HepG2 (cell line): ENCODE data around the gene FAT4. TPM values are rescaled to one million over a fixed set of nuclear protein-coding genes. Genes with fewer than 3 reads are reported as not detected.

ENCODE experiments used
- ATAC-seq: fragments of 200-7000 bp; cut with Tn5 transposase; 3 replicates; pipeline ENCODE4 v1.9.1; 2020; ENCODE audit warnings: mild to moderate bottlenecking, moderate library complexity
- BruUV-seq: library from RNA; stranded (reverse); fragments of 400-500 nt; replicated peaks from 2 replicates; lab custom pipeline; 2021; lab: Mats Ljungman, UMichigan
- CTCF ChIA-PET: fragments of 300-600 bp; formaldehyde crosslinking; extraction: SDS; loops from one replicate; lab custom pipeline; 2021; ENCODE audit warnings: low total read pairs, inconsistent platforms, low intra/inter-chr PET ratio; lab: Yijun Ruan, JAX
- POLR2A ChIA-PET: fragments of 350-600 bp; sonication (Branson Sonifier 250); formaldehyde crosslinking; loops from one replicate; lab custom pipeline; 2020; ENCODE audit warnings: antibody characterized with exemption, inconsistent platforms; lab: Yijun Ruan, JAX
- DNase-seq: peaks from one replicate; pipeline ENCODE4 v3.0.0-alpha.2; 2015; ENCODE audit warnings: low spot score
- FAIRE-seq: peaks from 3 replicates; lab custom pipeline; 2011; peaks lifted over from hg19 to GRCh38; lab: Jason Lieb, UNC
- H2AFZ ChIP-seq: one replicate; pipeline ENCODE4 v1.6.1; 2011; ENCODE audit warnings: low read length, inconsistent platforms
- H3K27ac ChIP-seq: fragments of 300-600 bp; 3 replicates; pipeline ENCODE4 v1.8.0; 2011; ENCODE audit warnings: mixed run types, mild to moderate bottlenecking, mixed read lengths, low read length, inconsistent platforms; ENCODE audit not compliant: insufficient read depth; ENCODE audit errors: extremely low read length
- H3K27me3 ChIP-seq, 2 experiments: fragments of 200-600 bp in 1 of 2; 2 replicates in 1 of 2; 3 replicates in 1 of 2; pipeline versions ENCODE4 v1.6.0 to v1.8.0; 2011; ENCODE audit warnings: low read length in 2 of 2, mild to moderate bottlenecking in 2 of 2, moderate library complexity in 2 of 2, inconsistent platforms in 1 of 2; ENCODE audit not compliant: insufficient read depth in 2 of 2, control insufficient read depth in 1 of 2
- H3K36me3 ChIP-seq, 2 experiments: fragments of 200-600 bp in 1 of 2; replicated peaks in 1 of 2; 2 replicates in 1 of 2; 3 replicates in 1 of 2; pipeline versions ENCODE4 v1.5.1 to v1.8.0; 2011; ENCODE audit warnings: low read length in 2 of 2, inconsistent platforms in 1 of 2; ENCODE audit not compliant: insufficient read depth in 2 of 2, control insufficient read depth in 1 of 2
- H3K4me1 ChIP-seq: 2 replicates; pipeline ENCODE4 v1.5.1; 2012; ENCODE audit warnings: low read length, inconsistent platforms; ENCODE audit not compliant: insufficient read depth
- H3K4me2 ChIP-seq: 2 replicates; pipeline ENCODE4 v1.6.0; 2011; ENCODE audit warnings: low read depth, low read length, inconsistent platforms
- H3K4me3 ChIP-seq, 3 experiments: fragments of 200-600 bp in 1 of 3; sonication (generic), shearing (Covaris generic) in 1 of 3; replicated peaks in 1 of 3; 2 replicates each; pipeline ENCODE4 v1.5.1; 2011 to 2016; ENCODE audit warnings: low read length in 3 of 3, inconsistent platforms in 2 of 3, low read depth in 2 of 3, mild to moderate bottlenecking in 2 of 3, control low read depth in 1 of 3, mixed read lengths in 1 of 3; ENCODE audit not compliant: insufficient read depth in 1 of 3
- H3K79me2 ChIP-seq: one replicate; pipeline ENCODE4 v1.6.1; 2011; ENCODE audit warnings: low read length, inconsistent platforms; ENCODE audit not compliant: insufficient read depth
- H3K9ac ChIP-seq: 2 replicates; pipeline ENCODE4 v1.6.0; 2011; ENCODE audit warnings: mild to moderate bottlenecking, low read depth, low read length, inconsistent platforms; ENCODE audit not compliant: insufficient read depth
- H3K9me3 ChIP-seq: 2 replicates; pipeline ENCODE4 v1.5.1; 2012; ENCODE audit warnings: mild to moderate bottlenecking, low read length
- H4K20me1 ChIP-seq: 2 replicates; pipeline ENCODE4 v1.6.0; 2011; ENCODE audit warnings: inconsistent platforms, mild to moderate bottlenecking, low read length, moderate library complexity; ENCODE audit not compliant: insufficient read depth
- EEA1 ChIP-seq: sonication (generic); formaldehyde crosslinking; IDR thresholded peaks from 2 replicates; pipeline ENCODE4 v1.5.1; 2020; ENCODE audit warnings: mild to moderate bottlenecking, missing genetic modification reagents, borderline replicate concordance
- ISL2 ChIP-seq: sonication (generic); formaldehyde crosslinking; IDR thresholded peaks from 2 replicates; pipeline ENCODE4 v1.5.0; 2020; ENCODE audit warnings: missing genetic modification reagents
- KMT2A ChIP-seq: sonication (generic); formaldehyde crosslinking; IDR thresholded peaks from 2 replicates; pipeline ENCODE4 v1.4.0; 2020; ENCODE audit warnings: missing genetic modification reagents
- PAX8 ChIP-seq: sonication (generic); formaldehyde crosslinking; IDR thresholded peaks from 2 replicates; pipeline ENCODE4 v1.8.0; 2022; ENCODE audit warnings: mild to moderate bottlenecking, missing genetic modification reagents, borderline replicate concordance
- RXRB ChIP-seq: IDR thresholded peaks from 2 replicates; pipeline ENCODE4 v1.6.1; 2016; ENCODE audit warnings: borderline replicate concordance, missing genetic modification reagents, missing compliant biosample characterization
- ZBTB20 ChIP-seq: sonication (generic); formaldehyde crosslinking; IDR thresholded peaks from 2 replicates; pipeline ENCODE4 v1.8.1; 2023; ENCODE audit warnings: missing genetic modification reagents, low read depth, mild to moderate bottlenecking, borderline replicate concordance
- ZBTB46 ChIP-seq: sonication (generic); formaldehyde crosslinking; IDR thresholded peaks from 2 replicates; pipeline ENCODE4 v1.4.0; 2020; ENCODE audit warnings: mild to moderate bottlenecking, missing genetic modification reagents, borderline replicate concordance
- ZNF552 ChIP-seq: sonication (generic); formaldehyde crosslinking; IDR thresholded peaks from 2 replicates; pipeline ENCODE4 v1.9.0; 2022; ENCODE audit warnings: missing genetic modification reagents, mild to moderate bottlenecking, borderline replicate concordance
- ZNF562 ChIP-seq: sonication (generic); formaldehyde crosslinking; IDR thresholded peaks from 2 replicates; pipeline ENCODE4 v1.8.0; 2022; ENCODE audit warnings: missing genetic modification reagents, borderline replicate concordance
- WGBS: methylation state at CpG from one replicate; pipeline ENCODE4 v1.1.6; 2017; ENCODE audit warnings: low lambda C conversion rate; 5-methylcytosine and 5-hydroxymethylcytosine counted together
- in situ Hi-C: cut with HindIII; loops from 2 replicates; pipeline ENCODE4 v1.10.0; 2017; ENCODE audit warnings: low pct_unique_long_range_greater_than_20kb; ENCODE audit not compliant: extremely low pct_ligation_motif_present
- intact Hi-C: fragments of 100-400 bp; cut with micrococcal nuclease; formaldehyde crosslinking; loops from one replicate; pipeline ENCODE4 v1.10.0; 2022; ENCODE audit not compliant: unreplicated experiment
- polyA plus RNA-seq, 8 experiments: library from polyadenylated mRNA; depleted of rRNA in 3 of 8; stranded (reverse) in 7 of 8; unstranded in 1 of 8; fragments of >200 nt; fragmentation: Illumina TruSeq in 4 of 8; extraction: Trizol in 4 of 8; gene quantifications; 2 replicates each; pipeline versions ENCODE4 v1.2.1 to v1.2.3, GENCODE V29; 2011 to 2016; ENCODE audit warnings: low read depth in 4 of 8, missing spikeins in 1 of 8, mixed read lengths in 1 of 8; ENCODE audit not compliant: insufficient read depth in 1 of 8
- total RNA-seq, 5 experiments: library from RNA; depleted of rRNA; stranded (reverse); fragments of >200 nt; fragmentation: Illumina TruSeq; extraction: Trizol; gene quantifications; 2 replicates each; pipeline ENCODE4 v1.2.3, GENCODE V29; 2016; ENCODE audit warnings: low read depth in 1 of 5

Gene FAT4
- total and polyA plus RNA-seq, 2 of the 13 experiments (the other 11 are each of a cell fraction or from before 2014, with no cell fraction given), result 0.27 to 1.2 TPM

- FAIRE-seq (no peak), ATAC-seq (no peak)
- no peak overlapping the region for H3K4me2 ChIP-seq
- POLR2A ChIA-PET, result no interaction called here
- no peaks in the 10 kb centered on the region for H3K79me2 ChIP-seq
- TF ChIP-seq ZNF552 (CRISPR knock-in tag), result no peak
- no peak for TF ChIP-seq RXRB (CRISPR knock-in tag)
- TF ChIP-seq EEA1 (CRISPR knock-in tag), result no peak
- no peak for TF ChIP-seq ISL2 (CRISPR knock-in tag)
- no peak for TF ChIP-seq PAX8 (CRISPR knock-in tag)
- TF ChIP-seq KMT2A (CRISPR knock-in tag), result no peak
- TF ChIP-seq ZBTB20 (CRISPR knock-in tag), result no peak
- no peak for TF ChIP-seq ZBTB46 (CRISPR knock-in tag)
- TF ChIP-seq ZNF562 (CRISPR knock-in tag), result no peak
- TF ChIP-seq, all 625 proteins: peak for 0
- no peak for DNase-seq
- H3K4me3 ChIP-seq, result no peak overlapping the region
- BruUV-seq, result no TSS peak
- no peaks in the 10 kb centered on the region for H3K27me3 ChIP-seq
- H3K9me3 ChIP-seq, result no peaks in the 10 kb centered on the region
- 31% methylated on average over 4 of the region's 4 CpGs for WGBS
- H3K9ac ChIP-seq, result no peak overlapping the region
- intact Hi-C loops, result no loop called here
- in situ Hi-C loops, result no loop called here
- H2AFZ ChIP-seq, result no peak overlapping the region
- CTCF ChIA-PET, result no interaction called here
- H3K36me3 ChIP-seq, result no peaks in the 10 kb centered on the region
- H3K4me1 ChIP-seq, result no peaks in the 10 kb centered on the region
- H4K20me1 ChIP-seq, result no peaks in the 10 kb centered on the region
- no peak overlapping the region for H3K27ac ChIP-seq
Measured at GRCh38 chr4:125357675-125358074, 42.9 kb downstream of the FAT4 start.
